ENCODE data around the gene CDC42EP3. TPM values are rescaled to one million over a fixed set of nuclear protein-coding genes. Genes with fewer than 3 reads are reported as not detected.
A peak's percentile ranks its signal among the peaks of the same experiment; 100 is the strongest.

CDC42EP3 gene
- total RNA-seq, 1 experiment from 2014 or later: 176 TPM

DNA sequence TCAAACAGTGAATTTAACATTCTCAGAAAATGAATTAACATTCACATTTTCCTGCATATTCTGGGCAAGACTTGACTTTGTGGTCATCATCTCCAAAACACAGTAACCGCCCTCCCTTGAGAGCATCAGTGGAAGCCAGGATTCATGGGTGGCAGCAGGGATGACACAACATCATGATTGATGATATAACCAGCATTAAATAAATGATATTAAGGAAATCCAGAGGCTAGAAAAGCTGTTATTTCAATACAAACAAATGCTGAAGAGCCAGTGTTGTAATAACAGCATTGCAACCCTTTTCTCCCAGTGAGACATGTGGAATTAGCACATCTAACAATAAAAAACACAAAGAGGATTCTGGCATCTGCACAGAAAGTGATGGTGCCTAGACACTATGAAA, 41.1 kb downstream of the CDC42EP3 start:
- Histone ChIP-seq H3K4me1 (peaks cover 66% of the 10 kb centered on the region), H3K27me3 (no peaks in the 10 kb centered on the region), H3K4me3 (no peak overlapping the region), H3K9me3 (replicated peaks) (no peaks in the 10 kb centered on the region), H3K27ac (no peak overlapping the region; the same call in 1 of the 2 replicates), H3K36me3 (no peaks in the 10 kb centered on the region)
- no peak for DNase-seq

DNA sequence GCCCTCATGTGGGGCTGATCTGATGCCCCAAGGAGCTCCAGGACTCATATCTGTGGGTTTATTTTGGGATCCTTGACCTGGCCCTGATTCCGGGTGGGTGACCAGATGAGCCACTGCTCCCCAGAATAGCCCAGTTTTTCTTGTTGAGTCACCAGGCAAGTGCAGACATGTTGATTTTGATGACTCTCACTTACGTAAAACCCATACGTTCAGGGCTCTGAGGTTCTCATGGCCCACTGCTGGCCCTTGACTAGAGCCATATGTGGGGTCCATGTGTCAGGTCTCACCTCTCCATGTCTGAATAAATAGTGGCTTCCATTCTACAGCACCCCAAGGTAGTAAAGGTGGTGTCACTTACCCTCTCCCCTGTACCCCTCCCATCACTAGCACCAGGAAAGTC, 41.9 kb downstream of the CDC42EP3 start:
- Histone ChIP-seq H3K36me3 (no peaks in the 10 kb centered on the region), H3K4me3 (no peak overlapping the region), H3K27ac (peak overlapping the region; percentile 3; the same call in 1 of the 2 replicates), H3K9me3 (replicated peaks) (no peaks in the 10 kb centered on the region), H3K4me1 (peaks cover 74% of the 10 kb centered on the region), H3K27me3 (no peaks in the 10 kb centered on the region)
- DNase-seq: no peak

- no peak for DNase-seq
- Histone ChIP-seq H3K9me3 (replicated peaks) (no peaks in the 10 kb centered on the region; the same call in 1 of the 2 replicates), H3K27ac (no peak overlapping the region), H3K4me3 (no peak overlapping the region), H3K27me3 (no peaks in the 10 kb centered on the region), H3K4me1 (peaks cover 86% of the 10 kb centered on the region), H3K36me3 (no peaks in the 10 kb centered on the region)
These were observed 43.7 kb downstream of the CDC42EP3 start for GRCh38 chr2:37627710-37628109.

- peak; percentile 77 to 84 for DNase-seq
- Histone ChIP-seq H3K36me3 (no peaks in the 10 kb centered on the region), H3K27ac (peak overlapping the region; percentile 90), H3K4me1 (peaks cover 75% of the 10 kb centered on the region), H3K4me3 (no peak overlapping the region), H3K27me3 (no peaks in the 10 kb centered on the region), H3K9me3 (replicated peaks) (no peaks in the 10 kb centered on the region; the same call in 1 of the 2 replicates)
These were observed 45.5 kb downstream of the CDC42EP3 start for GRCh38 chr2:37625796-37626571.

DNA sequence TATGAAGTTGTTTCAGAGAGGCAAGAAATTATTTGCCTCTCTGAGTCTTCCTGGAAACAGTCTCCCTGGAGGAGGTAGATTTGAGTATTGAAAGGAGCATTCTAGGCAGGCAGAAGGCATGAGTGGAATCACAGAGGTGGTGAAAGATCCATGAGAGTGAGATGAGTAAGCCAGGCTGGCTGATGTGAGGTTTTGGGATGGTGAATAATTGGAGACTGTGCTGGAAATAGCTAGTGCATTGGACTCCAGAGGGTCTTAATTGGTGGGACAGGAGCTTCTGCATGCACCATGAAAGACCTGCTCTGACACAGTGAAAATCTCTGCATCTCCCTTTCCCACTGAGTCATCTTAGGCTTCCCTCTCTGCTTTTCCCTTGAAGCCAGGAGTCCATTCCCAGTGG, 46.3 kb downstream of the CDC42EP3 start:
- H3K4me1 ChIP-seq: peaks cover 67% of the 10 kb centered on the region
- H3K9me3 ChIP-seq (replicated peaks): no peaks in the 10 kb centered on the region; the same call in 1 of the 2 replicates
- peak in 1 of 2 experiments; percentile 57 for DNase-seq
- peak overlapping the region; percentile 90 for H3K27ac ChIP-seq
- no peak overlapping the region for H3K4me3 ChIP-seq
- no peaks in the 10 kb centered on the region for H3K36me3 ChIP-seq
- no peaks in the 10 kb centered on the region for H3K27me3 ChIP-seq

GRCh38 chr2:37623971-37624900, 47.2 kb downstream of the CDC42EP3 start:
- Histone ChIP-seq H3K36me3 (no peaks in the 10 kb centered on the region), H3K27ac (peak overlapping the region; percentile 90), H3K27me3 (no peaks in the 10 kb centered on the region), H3K9me3 (replicated peaks) (no peaks in the 10 kb centered on the region; the same call in 1 of the 2 replicates), H3K4me1 (peaks cover 57% of the 10 kb centered on the region), H3K4me3 (no peak overlapping the region)
- DNase-seq: peak; percentile 57 to 76

GRCh38 chr2:37623406-37623805, 48.0 kb downstream of the CDC42EP3 start:
- Histone ChIP-seq H3K27me3 (no peaks in the 10 kb centered on the region), H3K36me3 (no peaks in the 10 kb centered on the region), H3K9me3 (replicated peaks) (no peaks in the 10 kb centered on the region; the same call in 1 of the 2 replicates), H3K4me3 (no peak overlapping the region), H3K4me1 (peaks cover 52% of the 10 kb centered on the region), H3K27ac (peak overlapping the region; percentile 90)
- DNase-seq: no peak

DNA sequence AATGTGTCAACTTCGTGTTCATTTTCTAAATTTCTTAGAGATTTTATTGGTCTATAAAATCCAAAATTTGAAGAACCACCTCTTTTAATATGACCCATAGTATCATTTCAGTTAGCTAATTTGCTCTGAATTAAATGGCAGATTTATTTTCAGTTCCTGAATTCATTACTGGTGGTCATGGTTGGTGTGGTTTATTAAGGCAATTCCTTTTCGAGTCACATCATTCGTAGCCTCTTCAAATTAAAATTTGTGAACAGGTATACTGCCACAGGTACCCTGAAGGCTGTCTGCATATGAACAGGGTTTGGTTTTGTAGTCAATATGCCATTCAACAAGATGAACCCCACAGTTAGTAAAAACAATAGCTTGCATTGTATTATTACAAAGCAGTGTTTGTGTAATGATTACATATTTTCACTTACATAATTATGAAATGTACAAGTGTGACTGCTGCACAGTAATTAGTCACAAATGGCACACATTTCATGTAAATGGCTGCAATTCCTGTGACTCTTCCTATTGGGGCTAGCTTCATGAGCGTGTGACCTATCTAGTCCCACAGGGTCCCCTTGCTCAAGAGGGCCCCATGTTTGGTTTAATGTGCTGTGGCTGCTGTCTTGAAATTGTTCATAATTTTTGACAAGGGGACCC, 48.9 kb downstream of the CDC42EP3 start:
- no peaks in the 10 kb centered on the region for H3K36me3 ChIP-seq
- no peak overlapping the region for H3K4me3 ChIP-seq
- no peaks in the 10 kb centered on the region for H3K27me3 ChIP-seq
- H3K4me1 ChIP-seq: peaks cover 47% of the 10 kb centered on the region
- H3K27ac ChIP-seq: no peak overlapping the region
- no peaks in the 10 kb centered on the region; the same call in 1 of the 2 replicates for H3K9me3 ChIP-seq (replicated peaks)
- DNase-seq: no peak

GRCh38 chr2:37621199-37621598, 50.2 kb downstream of the CDC42EP3 start:
- no peak for DNase-seq
- Histone ChIP-seq H3K27ac (no peak overlapping the region), H3K27me3 (no peaks in the 10 kb centered on the region), H3K4me3 (no peak overlapping the region), H3K36me3 (no peaks in the 10 kb centered on the region), H3K9me3 (replicated peaks) (no peaks in the 10 kb centered on the region; the same call in 1 of the 2 replicates), H3K4me1 (peaks cover 44% of the 10 kb centered on the region)

- Histone ChIP-seq H3K27ac (no peak overlapping the region), H3K9me3 (replicated peaks) (no peaks in the 10 kb centered on the region; the same call in 1 of the 2 replicates), H3K27me3 (no peaks in the 10 kb centered on the region), H3K36me3 (no peaks in the 10 kb centered on the region), H3K4me1 (peaks cover 32% of the 10 kb centered on the region), H3K4me3 (no peak overlapping the region)
- DNase-seq: no peak
These were observed 51.5 kb downstream of the CDC42EP3 start for GRCh38 chr2:37619959-37620300.

DNA sequence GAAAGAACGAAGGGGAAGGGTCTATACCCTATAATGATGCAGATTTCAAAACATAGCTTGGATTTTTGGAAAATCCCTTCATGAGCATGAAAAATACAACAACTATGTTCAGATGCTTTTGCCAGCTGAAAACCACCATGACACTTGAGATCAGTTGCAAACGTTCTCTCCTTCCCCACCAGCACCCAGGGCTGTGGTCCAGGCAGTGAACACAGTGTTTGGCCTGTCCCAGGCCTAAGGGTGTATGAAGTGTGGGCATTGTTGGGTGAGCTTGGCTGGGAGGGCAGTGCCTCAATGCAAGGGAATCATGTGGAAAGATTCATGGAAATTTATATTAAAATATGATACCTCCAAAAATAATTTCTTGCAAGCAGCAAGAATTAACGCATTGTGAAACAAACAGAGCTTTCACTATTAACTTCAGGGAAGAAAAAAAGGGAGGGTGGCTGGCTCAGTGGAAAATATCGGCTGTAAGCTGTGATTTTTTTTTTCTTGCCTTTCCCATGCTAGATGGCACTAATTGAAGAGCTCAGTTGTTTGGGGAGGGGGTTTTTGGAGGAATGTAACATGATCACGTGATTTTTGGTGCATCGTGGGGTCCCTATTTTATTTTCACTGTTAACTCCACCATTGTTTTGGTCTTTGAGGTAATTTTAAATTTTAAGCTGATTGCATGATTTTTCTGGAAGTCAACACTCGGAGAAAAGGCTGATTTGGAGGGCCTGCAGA, 52.0 kb downstream of the CDC42EP3 start:
- no peak for DNase-seq
- H3K27ac ChIP-seq: no peak overlapping the region
- H3K9me3 ChIP-seq (replicated peaks): no peaks in the 10 kb centered on the region; the same call in 1 of the 2 replicates
- peaks cover 27% of the 10 kb centered on the region for H3K4me1 ChIP-seq
- H3K4me3 ChIP-seq: no peak overlapping the region
- H3K27me3 ChIP-seq: no peaks in the 10 kb centered on the region
- no peaks in the 10 kb centered on the region for H3K36me3 ChIP-seq

DNA sequence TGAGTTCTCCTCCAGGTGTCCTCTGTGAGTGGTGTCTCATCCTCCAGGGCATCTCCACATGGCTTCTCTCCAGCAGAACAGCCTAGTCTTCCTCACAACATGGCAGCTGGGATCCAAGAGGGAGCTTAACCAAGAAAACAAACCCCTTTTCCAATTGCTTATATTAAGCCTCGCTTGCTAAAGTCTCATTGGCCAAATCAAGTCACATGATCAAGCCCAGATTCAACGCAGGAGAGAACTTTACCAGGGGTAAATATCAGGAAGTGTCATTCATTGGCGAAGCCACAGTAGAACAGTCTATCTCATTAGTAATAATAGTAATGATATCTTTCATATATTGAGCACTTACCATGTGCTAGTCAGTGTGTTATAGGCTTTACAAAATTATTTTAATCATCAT, 53.1 kb downstream of the CDC42EP3 start:
- H3K36me3 ChIP-seq: no peaks in the 10 kb centered on the region
- DNase-seq: no peak
- peaks cover 17% of the 10 kb centered on the region for H3K4me1 ChIP-seq
- H3K9me3 ChIP-seq (replicated peaks): no peaks in the 10 kb centered on the region
- H3K27ac ChIP-seq: no peak overlapping the region
- H3K4me3 ChIP-seq: no peak overlapping the region
- no peaks in the 10 kb centered on the region for H3K27me3 ChIP-seq

DNA sequence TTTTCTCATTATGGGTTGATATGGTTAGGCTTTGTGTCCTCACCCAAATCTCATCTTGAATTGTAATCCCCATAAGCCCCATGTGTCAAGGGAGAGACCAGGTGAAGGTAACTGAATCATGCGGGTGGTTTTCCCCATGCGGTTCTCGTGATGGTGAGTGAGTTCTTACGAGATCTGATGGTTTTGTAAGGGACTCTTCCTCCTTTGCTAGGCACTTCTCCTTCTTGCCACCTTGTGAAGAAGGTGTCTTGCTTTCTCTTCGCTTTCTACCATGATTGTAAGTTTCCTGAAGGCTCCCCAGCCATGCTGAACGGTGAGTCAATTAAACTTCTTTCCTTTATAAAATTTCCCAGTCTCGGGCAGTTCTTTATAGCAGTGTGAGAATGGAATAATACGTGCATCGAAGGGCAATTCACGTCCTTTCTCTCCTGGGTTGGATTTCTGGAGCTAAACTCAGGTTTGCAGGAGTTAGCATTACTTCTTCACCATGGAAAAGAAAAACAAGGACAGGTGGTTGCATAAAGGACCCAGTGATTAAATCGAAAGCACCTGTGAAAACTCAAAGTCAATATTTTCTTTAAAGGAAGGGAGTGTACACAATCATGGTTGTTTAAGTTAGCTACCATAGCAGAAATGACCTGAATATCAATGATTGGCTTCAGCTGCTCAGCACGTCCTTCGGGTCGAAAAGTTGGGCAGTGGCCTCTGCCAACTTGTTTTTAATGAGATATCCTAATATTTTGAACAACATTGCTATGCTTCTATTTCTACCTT, 54.1 kb downstream of the CDC42EP3 start:
- DNase-seq: no peak
- H3K27me3 ChIP-seq: no peaks in the 10 kb centered on the region
- no peak overlapping the region for H3K4me3 ChIP-seq

More for the DNA sequence above, 54.1 kb downstream of the CDC42EP3 start:
- H3K36me3 ChIP-seq: no peaks in the 10 kb centered on the region
- peaks cover 10% of the 10 kb centered on the region for H3K4me1 ChIP-seq
- H3K9me3 ChIP-seq (replicated peaks): no peaks in the 10 kb centered on the region
- H3K27ac ChIP-seq: no peak overlapping the region
